Measurements from ENCODE around the gene CACNA1A. TPM values are rescaled to one million over a fixed set of nuclear protein-coding genes. Genes with fewer than 3 reads are reported as not detected.

The CACNA1A gene
- total and polyA plus RNA-seq, 11 donors: 0.17 to 1.2 (median 0.67) TPM

DNA sequence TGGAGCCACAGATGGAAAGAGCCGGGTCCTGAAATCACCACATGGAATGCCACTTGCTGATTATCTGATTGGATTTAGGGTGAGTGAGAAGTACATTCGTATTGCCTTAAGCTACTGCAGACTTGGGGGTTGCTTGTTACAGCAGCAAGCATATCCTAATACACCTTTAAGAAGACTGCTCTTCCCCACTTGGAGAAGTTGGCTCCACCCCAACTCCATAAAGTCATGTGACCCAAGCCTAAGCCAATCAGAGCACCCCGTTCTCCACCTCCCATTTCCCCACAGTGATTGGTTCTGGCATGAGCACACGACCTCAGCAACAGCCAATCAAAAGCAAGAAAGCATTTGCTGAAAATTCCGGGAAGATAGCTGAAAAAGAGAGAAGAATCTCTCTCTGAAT, 23.1 kb downstream of the CACNA1A start:
- Histone ChIP-seq H3K4me3 (no peak overlapping the region), H3K4me1 (no peaks in the 10 kb centered on the region), H3K36me3 (no peaks in the 10 kb centered on the region), H3K27me3 (peaks cover 0 to 6% (median 0%) of the 10 kb centered on the region in 9 donors), H3K27ac (no peak overlapping the region), H3K9me3 (peaks cover 0 to 9% (median 0%) of the 10 kb centered on the region in 12 donors)
- DNase-seq (no peak), ATAC-seq (no peak)
- no peak for TF ChIP-seq POLR2A (IDR thresholded peaks at IDR 0.05)
- TF ChIP-seq, protein P1, sequence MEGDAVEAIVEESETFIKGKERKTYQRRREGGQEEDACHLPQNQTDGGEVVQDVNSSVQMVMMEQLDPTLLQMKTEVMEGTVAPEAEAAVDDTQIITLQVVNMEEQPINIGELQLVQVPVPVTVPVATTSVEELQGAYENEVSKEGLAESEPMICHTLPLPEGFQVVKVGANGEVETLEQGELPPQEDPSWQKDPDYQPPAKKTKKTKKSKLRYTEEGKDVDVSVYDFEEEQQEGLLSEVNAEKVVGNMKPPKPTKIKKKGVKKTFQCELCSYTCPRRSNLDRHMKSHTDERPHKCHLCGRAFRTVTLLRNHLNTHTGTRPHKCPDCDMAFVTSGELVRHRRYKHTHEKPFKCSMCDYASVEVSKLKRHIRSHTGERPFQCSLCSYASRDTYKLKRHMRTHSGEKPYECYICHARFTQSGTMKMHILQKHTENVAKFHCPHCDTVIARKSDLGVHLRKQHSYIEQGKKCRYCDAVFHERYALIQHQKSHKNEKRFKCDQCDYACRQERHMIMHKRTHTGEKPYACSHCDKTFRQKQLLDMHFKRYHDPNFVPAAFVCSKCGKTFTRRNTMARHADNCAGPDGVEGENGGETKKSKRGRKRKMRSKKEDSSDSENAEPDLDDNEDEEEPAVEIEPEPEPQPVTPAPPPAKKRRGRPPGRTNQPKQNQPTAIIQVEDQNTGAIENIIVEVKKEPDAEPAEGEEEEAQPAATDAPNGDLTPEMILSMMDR (IDR thresholded peaks at IDR 0.05): no peak
- 61 to 81% (median 80%) methylated on average over 5 of the region's 5 CpGs for WGBS, 4 donors
- intact Hi-C loops (cut with DNase I): no loop called here

DNA sequence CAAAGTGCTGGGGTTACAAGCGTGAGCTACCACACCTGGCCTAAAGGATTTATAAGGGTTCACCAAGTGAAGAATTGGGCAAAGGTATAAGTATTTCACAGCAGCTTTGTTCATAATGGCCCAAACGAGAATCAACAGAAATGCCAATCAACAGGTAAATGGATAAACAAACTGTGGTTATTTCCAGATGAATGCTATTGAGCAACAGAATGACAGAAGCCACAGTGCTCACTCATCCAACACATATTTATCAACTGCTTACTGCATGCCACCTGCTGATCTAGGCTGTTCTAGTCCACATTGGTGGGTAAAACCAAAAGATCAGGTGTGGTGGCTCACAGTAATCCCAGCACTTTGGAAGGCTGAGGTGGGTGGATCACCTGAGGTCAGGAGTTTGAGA, 27.7 kb downstream of the CACNA1A start:
- H3K27me3 ChIP-seq: no peaks in the 10 kb centered on the region
- no peak for DNase-seq
- no peak overlapping the region for H3K27ac ChIP-seq
- intact Hi-C loops (cut with DNase I): no loop called here
- H3K4me3 ChIP-seq: no peak overlapping the region
- peaks cover 0 to 29% (median 19%) of the 10 kb centered on the region in 12 donors for H3K9me3 ChIP-seq
- TF ChIP-seq, protein P1 (IDR thresholded peaks at IDR 0.05): no peak
- TF ChIP-seq POLR2A (IDR thresholded peaks at IDR 0.05): no peak
- no peaks in the 10 kb centered on the region for H3K4me1 ChIP-seq
- 83 to 89% (median 87%) methylated on average over 2 of the region's 2 CpGs for WGBS, 4 donors
- H3K36me3 ChIP-seq: no peaks in the 10 kb centered on the region
- ATAC-seq: no peak

DNA sequence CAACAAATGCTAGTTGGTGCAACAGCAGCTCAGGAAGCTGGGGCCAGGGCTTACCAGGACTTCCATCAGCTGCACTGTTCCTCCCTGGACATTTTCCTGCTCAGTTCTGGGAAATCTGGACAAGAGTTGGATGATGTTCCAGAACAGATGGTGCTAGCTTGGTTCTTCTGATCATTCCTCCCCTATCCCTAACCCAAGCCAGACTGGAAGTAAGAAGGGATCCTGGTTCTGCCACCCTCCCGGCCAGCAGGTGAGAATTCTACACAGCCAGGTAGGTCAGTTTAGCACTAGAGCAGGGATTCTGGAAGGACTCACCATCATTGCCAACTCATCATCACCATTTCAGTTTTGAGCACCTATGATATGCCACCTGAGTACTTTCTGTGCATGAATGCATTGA, 30.2 kb downstream of the CACNA1A start:
- WGBS, 4 donors: 36 to 57% (median 47%) methylated on average over 1 of the region's 1 CpG
- no peak for TF ChIP-seq POLR2A (IDR thresholded peaks at IDR 0.05)
- TF ChIP-seq, protein P1 (IDR thresholded peaks at IDR 0.05): no peak
- ATAC-seq (no peak), DNase-seq (no peak)
- peaks cover 0 to 27% (median 18%) of the 10 kb centered on the region in 12 donors for H3K9me3 ChIP-seq
- intact Hi-C loops (cut with DNase I): no loop called here
- no peaks in the 10 kb centered on the region for H3K4me1 ChIP-seq
- H3K27me3 ChIP-seq: no peaks in the 10 kb centered on the region
- H3K27ac ChIP-seq: no peak overlapping the region
- no peak overlapping the region for H3K4me3 ChIP-seq
- no peaks in the 10 kb centered on the region for H3K36me3 ChIP-seq

DNA sequence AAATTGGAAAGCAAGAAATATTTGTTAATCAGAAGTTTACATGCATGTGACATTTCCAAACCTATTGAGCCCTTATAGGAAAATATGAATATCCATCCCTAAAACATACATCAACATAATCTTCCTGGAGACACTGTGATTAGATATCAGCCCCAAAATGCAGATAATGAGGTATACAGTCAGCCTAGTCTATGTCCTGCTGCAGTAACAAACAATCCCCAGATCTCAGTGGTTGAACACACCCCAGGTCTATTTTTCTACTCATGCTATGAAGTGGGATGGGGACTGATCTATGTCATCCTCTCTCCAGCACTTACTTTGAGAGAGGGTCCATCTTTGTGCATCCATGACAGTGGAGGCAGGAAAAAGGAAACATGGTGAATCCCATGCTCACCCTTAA, 31.2 kb downstream of the CACNA1A start:
- no peak for ATAC-seq
- no peak overlapping the region for H3K27ac ChIP-seq
- TF ChIP-seq POLR2A (IDR thresholded peaks at IDR 0.05): no peak
- TF ChIP-seq, protein P1 (IDR thresholded peaks at IDR 0.05): no peak
- peaks cover 0 to 27% (median 18%) of the 10 kb centered on the region in 12 donors for H3K9me3 ChIP-seq
- no peaks in the 10 kb centered on the region for H3K27me3 ChIP-seq
- DNase-seq: no peak
- H3K4me1 ChIP-seq: no peaks in the 10 kb centered on the region
- intact Hi-C loops (cut with DNase I): no loop called here
- H3K4me3 ChIP-seq: no peak overlapping the region
- no peaks in the 10 kb centered on the region for H3K36me3 ChIP-seq

Data from heart left ventricle (tissue), 16 donors.